Astrocyte (in vitro differentiated cells and primary cell): ENCODE data around the gene PTCH1. TPM values are rescaled to one million over a fixed set of nuclear protein-coding genes. Genes with fewer than 3 reads are reported as not detected.

Experiments used
- DNase-seq: peaks from one replicate; pipeline ENCODE4 v3.0.0-alpha.2; 2010; ENCODE audit warnings: low read depth
- FAIRE-seq: peaks from 2 replicates; lab custom pipeline; 2011; peaks lifted over from hg19 to GRCh38; lab: Jason Lieb, UNC
- H2AFZ ChIP-seq: 2 replicates; pipeline ENCODE4 v1.6.0; 2012; ENCODE audit warnings: low read depth, low read length, inconsistent platforms
- H3K27ac ChIP-seq: 2 replicates; pipeline ENCODE4 v1.5.1; 2011; ENCODE audit warnings: low read depth, low read length, inconsistent platforms
- H3K27me3 ChIP-seq: 2 replicates; pipeline ENCODE4 v1.6.0; 2011; ENCODE audit warnings: low read length, inconsistent platforms; ENCODE audit not compliant: insufficient read depth
- H3K36me3 ChIP-seq: 2 replicates; pipeline ENCODE4 v1.5.1; 2011; ENCODE audit warnings: low read length, inconsistent platforms; ENCODE audit not compliant: insufficient read depth
- H3K4me1 ChIP-seq: 2 replicates; pipeline ENCODE4 v1.5.1; 2011; ENCODE audit warnings: low read length, inconsistent platforms; ENCODE audit not compliant: insufficient read depth
- H3K4me2 ChIP-seq: 2 replicates; pipeline ENCODE4 v1.6.0; 2012; ENCODE audit warnings: low read length, inconsistent platforms
- H3K4me3 ChIP-seq: 2 replicates; pipeline ENCODE4 v1.5.1; 2011; ENCODE audit warnings: low read depth, mild to moderate bottlenecking, low read length, inconsistent platforms; ENCODE audit not compliant: insufficient read depth
- H3K79me2 ChIP-seq: 2 replicates; pipeline ENCODE4 v1.6.0; 2012; ENCODE audit warnings: mild to moderate bottlenecking, low read length, inconsistent platforms; ENCODE audit not compliant: insufficient read depth
- H3K9ac ChIP-seq: 2 replicates; pipeline ENCODE4 v1.6.0; 2012; ENCODE audit warnings: mild to moderate bottlenecking, low read length, inconsistent platforms
- H3K9me3 ChIP-seq: 2 replicates; pipeline ENCODE4 v1.5.1; 2012; ENCODE audit warnings: low read depth, mild to moderate bottlenecking, low read length, inconsistent platforms; ENCODE audit not compliant: insufficient read depth
- H4K20me1 ChIP-seq: 2 replicates; pipeline ENCODE4 v1.6.0; 2012; ENCODE audit warnings: low read length, inconsistent platforms; ENCODE audit not compliant: insufficient read depth
- H3K27ac Mint-ChIP-seq: one replicate; pipeline ENCODE4 v1.8.0; 2021; ENCODE audit warnings: mild to moderate bottlenecking, mixed read lengths; ENCODE audit not compliant: unreplicated experiment
- H3K27me3 Mint-ChIP-seq: one replicate; pipeline ENCODE4 v1.8.0; 2021; ENCODE audit warnings: low read depth, mixed read lengths; ENCODE audit not compliant: unreplicated experiment
- H3K36me3 Mint-ChIP-seq: one replicate; pipeline ENCODE4 v1.8.0; 2021; ENCODE audit warnings: low read depth, mixed read lengths; ENCODE audit not compliant: unreplicated experiment
- H3K4me1 Mint-ChIP-seq: one replicate; pipeline ENCODE4 v1.8.0; 2021; ENCODE audit warnings: low read depth, mixed read lengths; ENCODE audit not compliant: unreplicated experiment
- H3K4me3 Mint-ChIP-seq: one replicate; pipeline ENCODE4 v1.8.0; 2021; ENCODE audit warnings: mild to moderate bottlenecking, moderate library complexity, mixed read lengths; ENCODE audit not compliant: unreplicated experiment
- H3K9me3 Mint-ChIP-seq: one replicate; pipeline ENCODE4 v1.8.0; 2021; ENCODE audit warnings: mild to moderate bottlenecking, mixed read lengths; ENCODE audit not compliant: unreplicated experiment
- EZH2 ChIP-seq: IDR thresholded peaks from 2 replicates; pipeline ENCODE4 v1.6.1; 2012; ENCODE audit warnings: mild to moderate bottlenecking, low read length, inconsistent platforms; ENCODE audit not compliant: insufficient read depth
- total RNA-seq: library from RNA; stranded (reverse); gene quantifications from 2 replicates; pipeline ENCODE4 v1.2.1, GENCODE V29; 2021
- TF ChIP-seq, protein P1 (sequence below): IDR thresholded peaks from 2 replicates; pipeline ENCODE4 v1.5.1; 2011; ENCODE audit warnings: low read depth, mild to moderate bottlenecking, inconsistent platforms, low read length, moderate library complexity; ENCODE audit not compliant: insufficient read depth

The PTCH1 gene
- total RNA-seq, 1 donor from 2014 or later: 21.3 TPM

GRCh38 chr9:95457769-95458168, 59.0 kb downstream of the PTCH1 start:
- H3K4me1 Mint-ChIP-seq: peaks cover 20% of the 10 kb centered on the region
- no peak overlapping the region for H3K4me3 ChIP-seq
- peak overlapping the region; percentile 13 for H3K27ac Mint-ChIP-seq
- no peak overlapping the region for H3K4me3 Mint-ChIP-seq
- H2AFZ ChIP-seq: no peak overlapping the region
- TF ChIP-seq, protein P1, sequence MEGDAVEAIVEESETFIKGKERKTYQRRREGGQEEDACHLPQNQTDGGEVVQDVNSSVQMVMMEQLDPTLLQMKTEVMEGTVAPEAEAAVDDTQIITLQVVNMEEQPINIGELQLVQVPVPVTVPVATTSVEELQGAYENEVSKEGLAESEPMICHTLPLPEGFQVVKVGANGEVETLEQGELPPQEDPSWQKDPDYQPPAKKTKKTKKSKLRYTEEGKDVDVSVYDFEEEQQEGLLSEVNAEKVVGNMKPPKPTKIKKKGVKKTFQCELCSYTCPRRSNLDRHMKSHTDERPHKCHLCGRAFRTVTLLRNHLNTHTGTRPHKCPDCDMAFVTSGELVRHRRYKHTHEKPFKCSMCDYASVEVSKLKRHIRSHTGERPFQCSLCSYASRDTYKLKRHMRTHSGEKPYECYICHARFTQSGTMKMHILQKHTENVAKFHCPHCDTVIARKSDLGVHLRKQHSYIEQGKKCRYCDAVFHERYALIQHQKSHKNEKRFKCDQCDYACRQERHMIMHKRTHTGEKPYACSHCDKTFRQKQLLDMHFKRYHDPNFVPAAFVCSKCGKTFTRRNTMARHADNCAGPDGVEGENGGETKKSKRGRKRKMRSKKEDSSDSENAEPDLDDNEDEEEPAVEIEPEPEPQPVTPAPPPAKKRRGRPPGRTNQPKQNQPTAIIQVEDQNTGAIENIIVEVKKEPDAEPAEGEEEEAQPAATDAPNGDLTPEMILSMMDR: no peak
- no peak for TF ChIP-seq EZH2
- no peaks in the 10 kb centered on the region for H3K9me3 Mint-ChIP-seq
- H3K4me1 ChIP-seq: peaks cover 12% of the 10 kb centered on the region
- FAIRE-seq: no peak
- H3K36me3 Mint-ChIP-seq: peaks cover 51% of the 10 kb centered on the region
- peaks cover 4% of the 10 kb centered on the region for H3K27me3 Mint-ChIP-seq
- H4K20me1 ChIP-seq: no peaks in the 10 kb centered on the region
- H3K9ac ChIP-seq: no peak overlapping the region
- H3K79me2 ChIP-seq: no peaks in the 10 kb centered on the region
- no peaks in the 10 kb centered on the region for H3K36me3 ChIP-seq
- H3K4me2 ChIP-seq: peak overlapping the region; percentile 10
- no peaks in the 10 kb centered on the region for H3K9me3 ChIP-seq
- no peak overlapping the region for H3K27ac ChIP-seq
- peak; percentile 42 for DNase-seq
- H3K27me3 ChIP-seq: no peaks in the 10 kb centered on the region

DNA sequence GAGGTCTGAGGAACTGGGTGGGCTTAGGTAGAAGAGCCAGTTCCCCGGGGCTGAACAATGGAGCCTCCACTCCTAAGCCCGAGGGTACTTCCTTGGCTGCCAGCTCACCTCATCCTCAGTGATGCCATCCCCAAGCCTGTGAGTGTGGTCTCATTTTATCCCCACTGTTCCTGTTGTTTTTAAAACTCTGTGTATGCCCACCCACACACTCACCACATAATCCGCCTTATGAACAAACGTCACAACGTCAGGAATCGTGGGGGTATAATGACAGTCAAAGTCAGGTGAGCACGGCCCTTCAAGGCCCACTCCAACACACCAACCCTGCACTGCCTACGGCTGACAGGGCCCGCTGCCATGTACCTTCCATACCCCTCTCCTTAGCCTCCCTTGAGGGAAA, 61.1 kb downstream of the PTCH1 start:
- DNase-seq: no peak
- Mint-ChIP-seq H3K36me3 (peaks cover 54% of the 10 kb centered on the region), H3K4me3 (no peak overlapping the region), H3K27me3 (peaks cover 4% of the 10 kb centered on the region), H3K9me3 (no peaks in the 10 kb centered on the region), H3K4me1 (peaks cover 9% of the 10 kb centered on the region), H3K27ac (no peak overlapping the region)
- no peaks in the 10 kb centered on the region for H3K36me3 ChIP-seq
- H2AFZ ChIP-seq: no peak overlapping the region
- no peaks in the 10 kb centered on the region for H4K20me1 ChIP-seq
- peaks cover 4% of the 10 kb centered on the region for H3K4me1 ChIP-seq
- no peak for TF ChIP-seq EZH2
- TF ChIP-seq, protein P1: no peak
- no peaks in the 10 kb centered on the region for H3K79me2 ChIP-seq
- H3K9me3 ChIP-seq: no peaks in the 10 kb centered on the region
- H3K27me3 ChIP-seq: no peaks in the 10 kb centered on the region
- no peak overlapping the region for H3K4me2 ChIP-seq
- H3K27ac ChIP-seq: no peak overlapping the region
- FAIRE-seq: no peak
- H3K9ac ChIP-seq: no peak overlapping the region
- no peak overlapping the region for H3K4me3 ChIP-seq

DNA sequence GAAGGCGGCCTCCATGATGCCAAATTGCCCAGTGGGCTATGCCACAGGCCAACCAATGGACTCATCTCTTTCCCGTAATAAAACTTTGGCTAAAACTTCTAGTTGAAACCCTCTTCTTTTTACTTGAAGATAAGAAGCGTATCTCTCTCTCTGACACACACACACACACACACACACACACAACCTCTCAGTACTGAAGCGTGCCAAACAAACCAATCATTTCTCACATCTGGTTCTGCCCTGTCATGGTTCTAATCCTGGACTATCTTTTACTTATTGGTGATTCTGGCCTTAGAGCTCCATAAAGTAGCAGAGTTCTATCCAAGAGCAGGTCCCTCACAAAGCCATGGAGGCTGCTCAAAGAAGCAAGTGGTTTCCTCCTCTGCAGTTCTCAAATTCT, 64.6 kb downstream of the PTCH1 start:
- H3K4me1 ChIP-seq: no peaks in the 10 kb centered on the region
- TF ChIP-seq, protein P1: no peak
- TF ChIP-seq EZH2: no peak
- no peak overlapping the region for H3K4me2 ChIP-seq
- no peaks in the 10 kb centered on the region for H4K20me1 ChIP-seq
- Mint-ChIP-seq H3K4me3 (no peak overlapping the region), H3K4me1 (no peaks in the 10 kb centered on the region), H3K36me3 (peaks cover 57% of the 10 kb centered on the region), H3K27me3 (peaks cover 4% of the 10 kb centered on the region), H3K27ac (no peak overlapping the region), H3K9me3 (no peaks in the 10 kb centered on the region)
- H3K36me3 ChIP-seq: no peaks in the 10 kb centered on the region
- no peak overlapping the region for H3K4me3 ChIP-seq
- no peak for DNase-seq
- no peak overlapping the region for H3K27ac ChIP-seq
- H3K79me2 ChIP-seq: no peaks in the 10 kb centered on the region
- no peak overlapping the region for H3K9ac ChIP-seq
- no peaks in the 10 kb centered on the region for H3K9me3 ChIP-seq
- H3K27me3 ChIP-seq: no peaks in the 10 kb centered on the region
- FAIRE-seq: no peak
- H2AFZ ChIP-seq: no peak overlapping the region
